Panc1 (cell line): ENCODE results near the gene KAZN.

Experiments
- POLR2AphosphoS5 ChIP-seq: IDR thresholded peaks from 2 replicates; pipeline ENCODE4 v1.6.1; 2012; ENCODE audit warnings: mild to moderate bottlenecking, low read depth, low read length, moderate library complexity
- SIN3A ChIP-seq: IDR thresholded peaks from 2 replicates; pipeline ENCODE4 v1.6.1; 2012; ENCODE audit warnings: low read depth, mild to moderate bottlenecking, low read length, moderate library complexity, borderline replicate concordance; ENCODE audit not compliant: insufficient read depth
- TF ChIP-seq, protein P1 (sequence below): fragments of 450-650 bp; IDR thresholded peaks from 2 replicates; pipeline ENCODE4 v1.5.1; 2017; ENCODE audit warnings: mild to moderate bottlenecking

DNA sequence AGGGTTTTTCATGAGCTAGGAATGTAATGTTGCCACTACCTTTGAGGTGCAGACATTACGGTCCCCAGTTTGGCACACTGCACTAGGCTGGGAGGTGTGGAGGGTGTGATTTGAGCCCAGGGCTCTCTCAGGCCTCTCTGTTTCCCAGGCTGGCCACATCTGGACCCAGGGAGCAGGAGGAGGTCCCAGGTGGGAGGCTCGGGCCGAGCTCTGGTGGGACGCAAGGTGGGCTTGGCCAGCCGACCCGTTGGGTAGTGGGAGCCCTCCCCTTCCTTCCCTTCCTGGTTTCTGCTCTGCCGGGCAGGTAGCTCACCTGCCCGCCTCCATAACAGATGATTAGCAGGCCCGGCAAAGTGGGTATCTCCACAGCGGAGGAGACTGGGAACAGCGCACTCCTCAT is 408.9 kb downstream of the KAZN start:
- TF ChIP-seq SIN3A = no peak
- TF ChIP-seq, protein P1, sequence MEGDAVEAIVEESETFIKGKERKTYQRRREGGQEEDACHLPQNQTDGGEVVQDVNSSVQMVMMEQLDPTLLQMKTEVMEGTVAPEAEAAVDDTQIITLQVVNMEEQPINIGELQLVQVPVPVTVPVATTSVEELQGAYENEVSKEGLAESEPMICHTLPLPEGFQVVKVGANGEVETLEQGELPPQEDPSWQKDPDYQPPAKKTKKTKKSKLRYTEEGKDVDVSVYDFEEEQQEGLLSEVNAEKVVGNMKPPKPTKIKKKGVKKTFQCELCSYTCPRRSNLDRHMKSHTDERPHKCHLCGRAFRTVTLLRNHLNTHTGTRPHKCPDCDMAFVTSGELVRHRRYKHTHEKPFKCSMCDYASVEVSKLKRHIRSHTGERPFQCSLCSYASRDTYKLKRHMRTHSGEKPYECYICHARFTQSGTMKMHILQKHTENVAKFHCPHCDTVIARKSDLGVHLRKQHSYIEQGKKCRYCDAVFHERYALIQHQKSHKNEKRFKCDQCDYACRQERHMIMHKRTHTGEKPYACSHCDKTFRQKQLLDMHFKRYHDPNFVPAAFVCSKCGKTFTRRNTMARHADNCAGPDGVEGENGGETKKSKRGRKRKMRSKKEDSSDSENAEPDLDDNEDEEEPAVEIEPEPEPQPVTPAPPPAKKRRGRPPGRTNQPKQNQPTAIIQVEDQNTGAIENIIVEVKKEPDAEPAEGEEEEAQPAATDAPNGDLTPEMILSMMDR = no peak
- TF ChIP-seq POLR2AphosphoS5 = no peak
